GM19324 (cell line): Measurements from ENCODE around the gene CARNS1.
"Not testable (repeated sequence)": the region's sequence is repeated elsewhere in the genome, so short reads cannot be mapped to it uniquely, and the experiment has no call there.

Source experiments
- ATAC-seq: cut with Tn5 transposase; IDR thresholded peaks from one replicate; pipeline ENCODE4 v1.9.1; 2021; ENCODE audit warnings: mild to moderate bottlenecking, moderate library complexity; ENCODE audit not compliant: unreplicated experiment, low FRiP score

Gene CARNS1

GRCh38 chr11:67423466-67423865 is 8.0 kb downstream of the CARNS1 start:
- no peak for ATAC-seq

GRCh38 chr11:67423891-67424613 is 8.6 kb downstream of the CARNS1 start:
- no peak for ATAC-seq

GRCh38 chr11:67427364-67427859 is 11.9 kb downstream of the CARNS1 start:
- ATAC-seq, result not testable (repeated sequence)

- peak; percentile 92 for ATAC-seq
Measured at GRCh38 chr11:67428052-67429001, 12.8 kb downstream of the CARNS1 start, which contains the start of gene RPS6KB2. TSS of gene RPS6KB2 (plus strand) at chr11:67428494. CDS start at chr11:67428546, 52 bp downstream.

GRCh38 chr11:67429038-67429668 is 13.7 kb downstream of the CARNS1 start:
- no peak for ATAC-seq

- ATAC-seq, result no peak
Measured at GRCh38 chr11:67429722-67430121, 14.2 kb downstream of the CARNS1 start.

- no peak for ATAC-seq
Measured at GRCh38 chr11:67431346-67432249, 16.1 kb downstream of the CARNS1 start.

GRCh38 chr11:67432655-67433349 is 17.3 kb downstream of the CARNS1 start:
- no peak for ATAC-seq

GRCh38 chr11:67433536-67434394 is 18.3 kb downstream of the CARNS1 start:
- ATAC-seq, result no peak

- no peak for ATAC-seq
Measured at GRCh38 chr11:67434395-67434881, 19.0 kb downstream of the CARNS1 start.

- ATAC-seq, result no peak
Measured at GRCh38 chr11:67435031-67435726, 19.7 kb downstream of the CARNS1 start.

- no peak for ATAC-seq
Measured at GRCh38 chr11:67435727-67436458, 20.4 kb downstream of the CARNS1 start.

GRCh38 chr11:67436459-67437081 is 21.1 kb downstream of the CARNS1 start:
- no peak for ATAC-seq

- ATAC-seq, result peak; percentile 32
Measured at GRCh38 chr11:67437082-67437808, 21.8 kb downstream of the CARNS1 start, which contains the start of gene PTPRCAP. TSS of gene PTPRCAP (minus strand) at chr11:67437682. CDS start at chr11:67437619, 63 bp downstream.

GRCh38 chr11:67437809-67438157 is 22.3 kb downstream of the CARNS1 start:
- no peak for ATAC-seq
